AG10803 (cell line): ENCODE data around the gene NFKB2.

Source experiments
- DNase-seq: peaks from one replicate; pipeline ENCODE4 v3.0.0; 2010; ENCODE audit warnings: low read depth
- H3K4me3 ChIP-seq: 2 replicates; pipeline ENCODE4 v1.5.1; 2011; ENCODE audit warnings: mild to moderate bottlenecking, low read length, control low read depth
- TF ChIP-seq, protein P1 (sequence below): conservative IDR thresholded peaks from 2 replicates; pipeline ENCODE4 v1.5.1; 2011; ENCODE audit warnings: mild to moderate bottlenecking, low read length, control low read depth, inconsistent platforms

Gene NFKB2

DNA sequence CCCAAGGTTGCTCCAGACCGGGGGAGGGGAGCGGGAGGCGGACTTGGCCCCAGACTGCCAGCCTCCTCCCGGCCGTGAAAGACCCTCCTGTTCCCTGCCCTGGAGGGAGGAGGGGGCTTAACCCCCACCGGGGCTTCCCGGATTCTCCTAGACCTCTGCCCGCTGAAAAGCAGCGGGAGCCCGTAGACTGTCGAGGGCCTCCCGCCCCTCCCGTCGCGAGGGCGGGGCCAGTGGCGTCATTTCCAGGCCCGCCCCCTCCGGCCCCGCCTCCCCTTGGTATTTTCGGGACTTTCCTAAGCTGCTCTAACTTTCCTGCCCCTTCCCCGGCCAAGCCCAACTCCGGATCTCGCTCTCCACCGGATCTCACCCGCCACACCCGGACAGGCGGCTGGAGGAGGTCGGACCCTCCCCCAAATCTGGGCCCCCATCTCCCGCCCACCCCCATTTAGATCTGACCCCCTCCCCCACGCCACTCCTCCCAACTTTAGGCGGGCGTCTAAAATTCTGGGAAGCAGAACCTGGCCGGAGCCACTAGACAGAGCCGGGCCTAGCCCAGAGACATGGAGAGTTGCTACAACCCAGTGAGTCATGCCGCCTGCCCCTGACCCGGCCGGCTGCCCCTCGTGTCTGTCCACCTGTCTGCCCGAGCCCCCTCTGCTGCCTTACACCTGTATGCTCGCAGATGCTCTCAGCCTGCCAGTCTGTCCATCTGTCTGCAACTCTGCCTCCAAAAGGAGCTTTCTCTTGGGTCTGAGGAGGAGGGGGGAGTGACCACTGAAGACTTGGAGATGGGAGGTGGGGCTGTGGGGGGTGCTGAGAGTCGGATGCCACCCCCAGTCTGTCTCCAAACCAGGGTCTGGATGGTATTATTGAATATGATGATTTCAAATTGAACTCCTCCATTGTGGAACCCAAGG, at the start of gene NFKB2:
Gene NFKB2, plus strand, starts transcription at position 306 of the 917 bp plus-strand sequence. Its CDS starts 255 bp downstream, at position 561.
- H3K4me3 ChIP-seq: peak within 1 kb of the TSS; percentile 86

DNA sequence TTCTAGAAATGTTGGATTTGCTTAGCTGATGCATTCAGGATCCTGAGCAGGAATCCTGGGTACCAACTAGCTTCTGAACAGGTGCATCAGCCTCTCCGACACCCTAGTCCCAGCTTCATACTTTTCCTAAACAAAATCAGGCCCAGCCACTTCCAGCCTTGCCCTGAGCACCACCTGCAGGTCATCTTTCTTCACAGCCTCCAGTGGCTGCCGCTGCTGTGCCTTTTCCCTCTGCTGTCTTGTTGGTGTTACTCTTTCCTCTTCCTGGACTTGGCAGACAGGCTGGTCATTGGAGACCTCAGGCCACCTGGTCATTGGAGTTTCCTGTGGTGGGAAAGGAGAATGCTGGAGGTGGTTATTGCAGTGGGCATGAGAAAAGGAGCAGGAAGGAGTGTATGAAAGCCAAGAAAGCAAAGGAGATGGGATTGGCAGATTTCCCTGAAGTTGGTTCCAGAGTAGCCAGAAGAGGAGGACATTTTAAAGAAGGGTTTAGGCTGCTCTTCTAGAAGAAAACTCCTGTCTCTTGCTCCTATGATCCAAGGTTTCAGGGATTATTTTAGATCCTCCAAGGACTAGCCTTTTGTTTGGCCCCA, 48.2 kb upstream of the NFKB2 start:
- peak; percentile 42 for DNase-seq
- H3K4me3 ChIP-seq: no peak overlapping the region
- TF ChIP-seq, protein P1, sequence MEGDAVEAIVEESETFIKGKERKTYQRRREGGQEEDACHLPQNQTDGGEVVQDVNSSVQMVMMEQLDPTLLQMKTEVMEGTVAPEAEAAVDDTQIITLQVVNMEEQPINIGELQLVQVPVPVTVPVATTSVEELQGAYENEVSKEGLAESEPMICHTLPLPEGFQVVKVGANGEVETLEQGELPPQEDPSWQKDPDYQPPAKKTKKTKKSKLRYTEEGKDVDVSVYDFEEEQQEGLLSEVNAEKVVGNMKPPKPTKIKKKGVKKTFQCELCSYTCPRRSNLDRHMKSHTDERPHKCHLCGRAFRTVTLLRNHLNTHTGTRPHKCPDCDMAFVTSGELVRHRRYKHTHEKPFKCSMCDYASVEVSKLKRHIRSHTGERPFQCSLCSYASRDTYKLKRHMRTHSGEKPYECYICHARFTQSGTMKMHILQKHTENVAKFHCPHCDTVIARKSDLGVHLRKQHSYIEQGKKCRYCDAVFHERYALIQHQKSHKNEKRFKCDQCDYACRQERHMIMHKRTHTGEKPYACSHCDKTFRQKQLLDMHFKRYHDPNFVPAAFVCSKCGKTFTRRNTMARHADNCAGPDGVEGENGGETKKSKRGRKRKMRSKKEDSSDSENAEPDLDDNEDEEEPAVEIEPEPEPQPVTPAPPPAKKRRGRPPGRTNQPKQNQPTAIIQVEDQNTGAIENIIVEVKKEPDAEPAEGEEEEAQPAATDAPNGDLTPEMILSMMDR: peak; percentile 60

More for the DNA sequence above, at the start of gene NFKB2:
- TF ChIP-seq, protein P1: no peak
- peak; percentile 75 for DNase-seq

DNA sequence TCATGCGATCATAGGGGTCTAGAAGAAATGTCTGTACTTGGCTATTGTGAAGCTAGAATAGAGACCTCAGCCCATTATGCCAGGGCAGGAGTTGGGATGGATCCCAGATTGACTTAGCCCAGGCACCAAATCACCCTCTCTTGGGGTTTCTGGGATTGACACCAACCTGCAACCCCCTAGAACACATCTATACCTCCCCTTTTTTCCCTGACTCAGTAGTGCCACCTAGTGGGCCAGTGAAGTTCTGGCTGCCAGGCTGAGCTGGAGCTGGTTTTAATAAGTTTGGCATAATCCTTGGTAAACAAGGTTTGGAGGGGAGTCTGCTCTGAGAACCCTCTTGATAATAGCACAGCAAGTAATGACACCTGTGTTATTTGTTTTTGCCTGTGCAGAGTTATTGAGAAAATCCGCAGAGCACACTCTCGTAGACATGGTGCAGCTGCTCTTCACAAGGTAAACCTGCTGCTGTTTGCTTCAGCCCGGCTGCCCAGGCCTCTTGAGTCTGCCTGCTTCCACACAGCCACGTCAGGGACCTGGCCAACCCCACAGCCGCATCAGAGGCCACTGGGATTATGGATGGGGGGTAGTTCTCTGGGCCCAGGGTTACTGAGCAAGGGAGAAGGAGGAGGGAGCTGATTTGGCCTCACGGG, 43.3 kb upstream of the NFKB2 start:
- H3K4me3 ChIP-seq: no peak overlapping the region
- DNase-seq: peak; percentile 49
- TF ChIP-seq, protein P1: peak; percentile 94

DNA sequence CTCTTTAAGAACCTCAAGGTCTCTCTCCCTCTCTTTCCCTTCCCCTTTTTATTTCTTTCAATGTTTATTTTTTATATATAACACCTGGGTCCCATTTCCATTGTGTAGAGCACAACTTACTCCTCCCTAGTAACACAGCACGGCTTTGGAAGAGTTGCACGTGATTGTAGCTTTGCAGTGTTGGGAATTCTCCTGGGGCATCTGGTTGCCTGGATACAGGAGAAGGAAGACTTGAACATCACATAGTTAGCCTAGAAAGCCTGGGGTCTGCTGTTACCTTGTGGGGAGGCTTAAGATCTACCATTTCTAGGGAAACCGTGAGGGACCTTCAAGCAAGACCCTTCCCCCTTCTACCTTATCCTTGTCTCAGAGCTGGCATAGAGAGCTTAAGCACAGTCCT, 41.1 kb upstream of the NFKB2 start:
- H3K4me3 ChIP-seq: no peak overlapping the region
- no peak for DNase-seq
- TF ChIP-seq, protein P1: no peak

DNA sequence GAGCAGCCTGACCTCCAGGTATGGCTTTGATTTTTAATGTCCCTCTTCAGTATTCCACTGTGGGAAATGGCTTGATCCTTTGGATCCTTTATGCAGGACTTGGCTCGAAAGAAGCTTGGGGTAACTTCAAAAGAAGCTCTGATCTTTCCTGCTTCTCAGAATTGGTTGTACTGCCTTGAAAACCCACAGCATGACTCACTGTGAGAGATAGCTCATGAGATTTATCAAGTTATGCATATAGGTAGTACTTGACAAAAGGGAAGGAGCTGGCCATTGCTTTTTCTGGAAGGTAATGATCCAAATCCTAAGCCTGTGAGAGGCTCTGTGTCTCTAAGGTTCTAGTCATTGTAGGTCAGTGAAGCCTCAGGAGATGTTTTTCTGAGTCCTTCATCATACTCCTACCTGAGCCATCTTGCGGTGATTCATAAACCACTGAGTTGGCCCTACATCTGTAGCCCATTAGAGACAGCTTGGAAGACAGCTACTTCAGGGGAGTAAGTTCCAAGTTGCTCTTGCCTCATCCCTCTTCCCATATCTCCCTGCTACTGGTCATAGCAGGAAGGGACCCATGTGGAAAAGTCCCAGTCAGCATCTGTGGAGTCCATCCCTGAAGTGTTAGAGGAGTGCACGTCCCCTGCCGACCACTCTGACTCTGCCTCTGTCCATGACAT, 36.7 kb upstream of the NFKB2 start:
- peak; percentile 65 for DNase-seq
- TF ChIP-seq, protein P1: no peak
- no peak overlapping the region for H3K4me3 ChIP-seq

DNA sequence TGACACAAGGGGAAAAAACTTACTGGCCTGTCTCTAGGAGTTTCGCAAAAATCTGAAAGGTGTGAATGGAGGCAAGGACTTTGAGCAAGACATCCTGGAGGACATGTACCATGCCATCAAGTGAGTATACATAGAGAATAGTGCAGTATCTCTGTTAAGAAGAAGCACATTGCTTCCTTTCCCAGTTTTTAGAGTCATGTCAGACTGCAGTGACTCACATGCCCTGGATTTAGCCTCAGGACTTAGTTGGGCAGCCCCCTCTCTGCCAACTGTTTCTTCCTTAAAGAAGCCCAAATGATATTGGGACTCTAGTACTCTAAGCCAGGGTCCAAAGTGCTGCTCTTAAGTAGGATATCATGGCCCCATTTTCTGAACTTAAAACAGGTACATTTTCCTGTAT, 28.1 kb upstream of the NFKB2 start:
- TF ChIP-seq, protein P1: no peak
- H3K4me3 ChIP-seq: no peak overlapping the region
- DNase-seq: no peak
